SIG-M5 treated with dmso at 0.1 percent for 504 hours (cell line): Measurements from ENCODE around the gene OTOGL.
"Not testable (repeated sequence)": the region's sequence is repeated elsewhere in the genome, so short reads cannot be mapped to it uniquely, and the experiment has no call there.

Source experiments
- DNase-seq: peaks from one replicate; lab custom pipeline; 2025; ENCODE audit not compliant: unreplicated experiment; lab: John Stamatoyannopoulos, UW

OTOGL gene

DNA sequence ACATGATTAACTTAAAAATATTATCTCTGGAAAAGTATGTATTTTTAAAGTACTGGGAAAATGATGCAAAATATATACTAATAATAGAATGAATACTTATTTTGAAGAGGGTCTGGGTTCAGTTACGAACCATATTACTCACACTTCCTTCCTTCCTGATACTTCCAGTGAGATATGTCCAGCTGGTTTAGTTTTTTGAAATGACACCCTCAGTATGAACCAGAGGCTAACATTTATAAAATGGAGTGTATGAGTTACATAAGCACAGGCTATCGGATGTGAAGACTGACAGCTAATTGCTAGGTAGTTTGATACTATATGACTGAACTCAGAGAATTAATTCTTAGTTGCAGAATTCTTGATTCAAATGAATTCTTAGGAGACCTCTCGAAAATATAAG lies 122.9 kb downstream of the OTOGL start:
- DNase-seq: no peak

DNA sequence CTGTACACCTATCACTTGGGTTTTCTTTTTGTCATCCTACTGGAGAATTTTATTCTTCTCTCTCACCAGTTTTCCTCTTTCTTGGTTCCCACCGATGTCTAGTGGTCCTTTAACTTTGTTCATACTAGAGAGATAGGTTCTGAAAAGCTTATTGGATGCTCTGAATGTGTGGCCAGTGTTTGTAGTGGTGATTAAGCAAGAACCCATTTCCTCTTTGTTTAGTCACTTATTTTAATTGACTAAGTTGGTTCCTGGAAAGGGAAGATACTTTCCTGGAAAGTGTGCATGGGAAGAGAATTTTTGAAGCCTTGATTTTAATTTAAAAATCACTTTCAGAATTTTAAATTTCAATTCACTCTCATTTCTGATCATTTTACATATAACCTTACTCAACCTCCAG lies 127.2 kb downstream of the OTOGL start:
- peak; percentile 1 for DNase-seq

DNA sequence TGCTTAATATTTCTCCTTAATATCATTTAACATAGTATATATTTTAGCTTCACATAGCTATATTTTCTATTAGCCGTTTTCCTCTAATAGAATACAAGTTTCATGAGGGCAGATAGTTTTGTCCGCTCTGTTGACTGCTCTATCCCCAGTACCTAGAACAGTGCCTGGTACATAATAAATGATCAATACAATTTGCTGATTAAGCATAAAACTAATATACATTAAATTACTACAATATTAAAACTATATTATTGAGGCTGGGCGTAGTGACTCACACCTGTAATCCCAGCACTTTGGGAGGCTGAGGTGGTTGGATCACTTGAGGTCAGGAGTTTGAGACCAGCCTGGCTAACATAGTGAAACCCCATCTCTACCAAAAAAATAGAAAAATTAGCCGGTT lies 128.6 kb downstream of the OTOGL start:
- DNase-seq: not testable (repeated sequence)

DNA sequence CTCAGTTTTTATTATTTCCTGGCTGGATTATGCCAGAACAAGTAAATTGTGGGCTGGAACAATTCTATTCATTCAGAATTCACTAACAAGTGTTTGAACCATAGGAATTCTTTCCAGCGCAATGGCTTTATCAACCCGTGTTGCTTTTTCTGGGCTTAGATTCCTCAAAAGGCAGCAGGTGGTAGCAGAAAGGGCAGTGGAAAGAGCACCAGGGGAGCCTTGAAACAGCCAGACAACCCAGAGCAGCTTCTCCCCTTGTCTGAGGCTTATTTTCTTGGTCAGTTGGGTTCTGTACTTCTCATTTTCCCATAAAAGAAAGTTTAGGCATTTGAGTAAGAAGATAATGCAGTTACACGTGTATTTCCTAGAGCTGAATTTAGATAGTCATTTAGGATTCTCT lies 130.7 kb downstream of the OTOGL start:
- no peak for DNase-seq

DNA sequence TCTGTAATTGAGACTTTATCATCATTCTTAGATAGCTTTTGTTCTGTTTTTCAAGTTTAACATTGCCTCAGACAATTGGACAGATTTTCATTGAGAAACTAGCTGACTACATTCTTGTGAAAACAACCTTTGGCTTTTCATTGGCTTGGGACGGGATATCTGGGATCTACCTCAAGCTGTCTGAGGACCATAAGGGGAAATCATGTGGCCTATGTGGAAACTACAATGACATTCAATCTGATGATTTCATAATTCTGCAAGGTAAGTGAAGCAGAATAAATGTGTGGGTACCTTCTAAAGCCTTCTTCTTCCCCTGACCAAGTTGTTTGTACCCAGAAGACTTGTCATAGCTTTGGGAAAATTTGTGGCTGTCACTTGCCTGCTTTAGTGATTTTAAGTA lies 133.5 kb downstream of the OTOGL start:
- no peak for DNase-seq

DNA sequence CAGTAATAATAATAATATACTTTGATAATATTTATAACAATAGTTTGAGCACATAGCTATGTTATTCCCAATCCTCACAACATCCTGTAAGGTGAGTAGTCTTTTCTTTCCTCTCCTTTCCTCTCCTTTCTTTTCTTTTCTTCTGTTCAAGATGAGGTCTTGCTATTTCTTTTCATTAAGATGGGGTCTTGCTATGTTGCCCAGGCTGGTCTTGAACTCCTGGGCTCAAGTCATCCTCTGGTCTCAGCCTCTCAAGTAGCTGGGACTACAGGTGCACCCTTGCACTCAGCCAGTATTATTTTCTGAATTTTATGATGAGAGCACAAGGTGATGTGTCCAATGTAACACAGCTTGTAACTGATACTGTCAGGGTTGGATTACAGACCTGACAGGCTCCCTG lies 134.6 kb downstream of the OTOGL start:
- DNase-seq: no peak

DNA sequence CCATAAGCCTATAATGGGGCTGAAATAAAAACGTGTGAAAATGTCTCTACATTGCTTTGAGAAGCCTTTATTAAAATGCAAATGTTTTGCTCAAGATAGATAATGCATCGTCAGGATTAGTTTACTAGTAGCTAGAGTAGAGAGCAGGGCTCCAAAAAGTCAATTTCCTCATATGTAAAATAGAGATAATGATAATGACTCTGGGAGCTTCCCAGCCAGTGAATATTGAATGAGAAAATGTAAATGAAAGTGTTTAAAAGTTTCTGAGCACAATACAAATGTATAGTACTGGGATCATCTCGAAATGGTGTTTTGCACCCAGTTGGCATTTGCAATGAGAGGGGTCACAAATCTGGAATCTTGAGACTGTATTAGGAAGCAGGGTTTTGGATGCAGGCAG lies 135.3 kb downstream of the OTOGL start:
- no peak for DNase-seq

DNA sequence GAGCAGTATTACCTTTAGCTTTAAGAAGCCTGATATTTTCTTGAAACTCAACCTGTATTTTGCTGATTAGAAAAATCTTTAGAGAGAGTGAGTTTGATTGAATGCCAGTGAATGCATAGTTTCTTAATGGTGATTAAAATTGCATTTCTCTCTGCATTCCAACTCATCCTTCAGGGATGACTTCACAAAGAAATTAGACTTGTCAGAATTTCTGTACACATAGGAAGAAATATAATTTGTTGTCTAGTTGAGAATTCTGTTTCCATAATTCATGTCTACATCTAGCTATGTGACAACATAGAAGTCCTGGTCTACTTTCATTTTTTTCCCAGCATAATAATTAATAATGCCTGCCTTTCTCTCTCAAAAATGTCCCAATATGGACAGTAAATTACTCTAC lies 136.6 kb downstream of the OTOGL start:
- DNase-seq: no peak

DNA sequence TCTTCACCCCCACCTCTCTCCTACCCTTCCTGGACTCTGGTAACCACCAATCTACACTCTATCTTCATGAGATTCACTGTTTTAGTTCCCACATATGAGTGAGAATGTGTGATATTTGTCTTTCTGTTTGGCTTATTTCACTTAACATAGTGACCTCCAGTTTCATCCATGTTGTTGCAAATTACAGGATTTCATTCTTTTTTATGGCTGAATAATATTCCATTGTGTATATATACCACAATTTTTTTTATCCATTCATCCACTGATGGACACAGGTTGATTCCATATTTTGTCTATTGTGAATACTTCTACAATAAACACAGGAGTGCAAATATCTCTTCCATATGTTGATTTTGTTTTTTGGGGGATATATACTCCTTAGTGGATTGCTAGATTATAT lies 140.5 kb downstream of the OTOGL start:
- no peak for DNase-seq

DNA sequence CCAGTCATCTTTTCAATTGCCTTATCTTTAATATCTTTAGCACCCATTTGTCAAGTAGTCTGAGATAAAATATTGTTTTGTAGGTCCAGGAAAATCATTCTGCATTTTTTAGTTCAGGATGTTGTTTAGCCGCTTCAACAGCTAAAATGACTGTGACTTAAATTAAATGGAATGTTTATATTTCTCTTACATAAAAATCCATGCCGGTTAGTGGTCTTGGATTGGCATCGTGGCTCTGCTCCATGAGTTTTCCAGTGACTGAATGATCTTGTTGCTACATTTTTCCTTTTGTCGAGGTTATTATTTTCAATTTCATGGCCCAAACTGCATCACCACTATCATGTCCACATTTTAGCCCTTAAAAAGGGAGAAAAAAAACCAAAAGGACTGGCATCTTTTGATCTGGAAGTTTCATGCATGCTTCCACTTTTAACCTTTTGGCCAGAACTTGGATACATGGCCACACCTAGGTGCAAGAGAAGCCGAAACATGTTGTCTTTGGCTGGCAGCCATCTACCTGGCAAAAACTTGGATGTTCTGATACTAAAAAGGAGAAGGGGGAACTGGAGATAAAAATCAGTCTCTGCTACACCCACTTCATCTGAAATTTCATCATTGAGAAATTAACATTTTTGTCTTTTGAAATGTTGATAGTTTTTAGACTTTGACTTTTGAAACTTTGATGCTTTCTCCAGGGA lies 142.4 kb downstream of the OTOGL start:
- no peak for DNase-seq

DNA sequence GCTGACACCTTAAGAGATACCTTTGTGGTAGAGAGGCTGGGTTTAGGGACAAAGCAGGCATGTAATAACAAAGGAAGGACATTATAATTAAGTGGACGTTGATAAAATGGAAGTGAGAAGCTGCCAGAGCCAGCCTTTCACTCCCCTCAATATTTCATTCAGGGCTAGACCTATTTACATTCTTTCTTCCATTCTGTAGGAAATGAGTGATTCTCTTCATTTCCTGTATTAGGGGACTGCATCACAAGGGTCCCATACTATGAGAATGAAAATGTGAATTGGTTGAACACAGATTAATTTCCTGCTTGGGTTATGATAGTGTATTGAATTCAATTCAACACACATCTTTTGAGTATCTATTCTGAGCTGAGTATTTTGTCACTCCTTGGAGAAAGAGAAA lies 143.0 kb downstream of the OTOGL start:
- DNase-seq: no peak

DNA sequence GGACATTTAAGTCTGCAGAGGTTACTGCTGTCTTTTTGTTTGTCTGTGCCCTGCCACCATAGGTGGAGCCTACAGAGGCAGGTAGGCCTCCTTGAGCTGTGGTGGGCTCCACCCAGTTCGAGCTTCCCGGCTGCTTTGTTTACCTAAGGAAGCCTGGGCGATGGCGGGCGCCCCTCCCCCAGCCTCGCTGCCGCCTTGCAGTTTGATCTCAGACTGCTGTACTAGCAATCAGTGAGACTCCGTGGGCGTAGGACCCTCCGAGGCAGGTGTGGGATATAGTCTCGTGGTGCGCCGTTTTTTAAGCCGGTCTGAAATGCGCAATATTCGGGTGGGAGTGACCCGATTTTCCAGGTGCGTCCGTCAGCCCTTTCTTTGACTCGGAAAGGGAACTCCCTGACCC lies 150.2 kb downstream of the OTOGL start:
- DNase-seq: not testable (repeated sequence)

DNA sequence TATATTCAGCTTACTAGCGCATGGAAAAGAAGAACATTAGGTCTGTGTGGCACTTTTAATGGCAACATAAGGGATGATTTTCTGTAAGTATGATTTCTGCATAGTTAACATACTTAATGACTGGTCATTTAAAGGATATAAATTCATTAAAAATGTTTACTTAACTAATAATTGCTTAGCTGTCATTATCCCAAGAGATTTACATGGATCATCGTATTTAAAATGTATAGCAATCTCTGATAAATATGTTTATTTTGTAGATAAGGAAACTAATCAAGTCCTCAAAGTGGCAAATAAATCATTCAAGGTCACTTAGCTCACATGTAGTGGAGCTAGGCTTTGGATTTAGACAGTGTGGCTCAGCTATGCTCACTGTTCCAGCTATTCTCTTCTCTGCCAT lies 158.6 kb downstream of the OTOGL start:
- no peak for DNase-seq

DNA sequence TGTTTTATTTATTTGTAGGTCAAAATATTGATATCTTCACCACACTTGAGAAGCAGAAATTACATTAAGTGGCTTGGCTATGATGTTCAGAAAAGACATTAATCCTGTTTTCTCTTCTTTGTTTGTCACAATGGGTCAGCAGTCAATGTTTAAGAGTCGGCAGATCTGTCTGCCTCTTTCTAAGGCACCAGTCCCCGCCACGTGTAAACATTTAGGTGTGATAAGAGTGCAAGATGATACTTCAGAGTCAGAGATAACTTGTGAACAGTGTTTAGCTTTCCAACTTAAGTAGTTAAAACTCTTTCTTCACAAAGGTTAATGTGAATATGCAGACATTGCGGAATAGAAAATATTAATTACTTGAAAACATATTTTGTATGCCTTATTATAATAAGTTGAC lies 160.9 kb downstream of the OTOGL start:
- DNase-seq: no peak

DNA sequence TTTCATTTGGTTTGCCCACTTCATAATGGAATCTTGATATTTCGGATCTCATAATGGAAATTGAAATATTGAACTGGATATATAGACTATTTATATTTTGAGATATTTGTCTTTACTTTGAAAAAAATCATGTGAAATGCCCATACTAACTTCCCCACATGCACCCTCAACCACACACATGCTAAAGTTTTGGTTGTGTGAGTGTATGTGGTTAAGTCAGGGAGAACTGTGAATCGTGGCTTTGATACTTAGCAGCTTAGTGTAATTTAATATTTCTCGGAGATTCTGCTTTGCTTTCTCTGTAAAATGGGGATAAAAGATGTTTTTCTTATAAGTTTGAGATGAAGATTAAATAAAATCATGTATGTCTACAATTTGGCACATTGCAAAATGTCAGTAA lies 162.1 kb downstream of the OTOGL start:
- no peak for DNase-seq

DNA sequence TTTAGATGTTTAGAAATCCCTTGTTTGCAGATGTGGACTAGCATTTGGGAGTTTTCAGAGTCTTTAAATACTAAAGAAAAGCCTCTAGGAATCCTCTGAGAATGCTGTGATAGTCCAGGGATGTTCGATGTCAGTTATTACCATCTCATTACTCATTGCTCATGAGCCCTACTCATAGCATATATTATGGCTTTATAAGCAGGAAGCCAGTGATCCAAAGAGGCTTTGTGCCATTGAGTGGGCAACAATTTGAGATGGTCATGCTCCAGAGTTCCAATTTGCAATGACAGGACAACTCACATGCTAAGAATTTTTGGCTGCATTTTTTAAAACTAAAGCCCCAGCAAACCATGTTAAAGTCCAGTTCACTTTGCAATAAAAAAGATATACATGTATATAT lies 163.0 kb downstream of the OTOGL start:
- no peak for DNase-seq

DNA sequence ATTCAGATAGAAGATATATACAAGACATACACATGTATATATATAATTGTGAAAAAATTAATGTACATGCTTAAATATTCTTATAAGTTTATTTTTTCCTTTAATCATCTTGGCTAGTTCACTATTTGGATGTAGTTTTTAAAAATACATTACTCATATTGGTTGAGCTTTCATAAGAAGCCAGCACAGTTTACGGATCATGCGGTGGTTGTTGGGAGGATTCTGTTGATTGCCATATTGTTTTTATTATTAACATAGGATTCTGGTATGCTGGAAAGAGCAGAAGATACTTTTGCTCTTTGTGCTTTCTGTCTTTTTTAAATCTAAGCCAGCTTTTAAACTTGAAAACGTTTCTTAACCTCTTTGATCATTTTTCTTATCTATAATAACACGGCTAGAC lies 163.4 kb downstream of the OTOGL start:
- no peak for DNase-seq

DNA sequence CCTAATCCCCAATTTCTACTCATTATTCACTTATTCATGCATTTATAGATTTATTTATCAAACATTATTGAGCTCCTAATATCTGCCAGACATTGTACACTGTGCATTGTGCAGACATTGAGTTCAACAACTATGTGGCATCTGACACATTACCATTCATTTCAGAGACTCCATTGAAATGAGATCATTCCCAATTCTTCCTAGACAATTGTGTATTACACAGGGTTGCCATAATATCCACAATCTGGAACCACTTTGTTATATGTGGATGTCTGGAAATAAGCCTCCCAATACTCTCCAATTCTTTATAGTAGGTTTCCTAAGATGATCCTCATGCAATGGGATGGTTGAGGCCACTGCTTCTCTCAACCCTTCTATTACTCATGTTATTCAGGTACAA lies 165.0 kb downstream of the OTOGL start:
- DNase-seq: no peak

DNA sequence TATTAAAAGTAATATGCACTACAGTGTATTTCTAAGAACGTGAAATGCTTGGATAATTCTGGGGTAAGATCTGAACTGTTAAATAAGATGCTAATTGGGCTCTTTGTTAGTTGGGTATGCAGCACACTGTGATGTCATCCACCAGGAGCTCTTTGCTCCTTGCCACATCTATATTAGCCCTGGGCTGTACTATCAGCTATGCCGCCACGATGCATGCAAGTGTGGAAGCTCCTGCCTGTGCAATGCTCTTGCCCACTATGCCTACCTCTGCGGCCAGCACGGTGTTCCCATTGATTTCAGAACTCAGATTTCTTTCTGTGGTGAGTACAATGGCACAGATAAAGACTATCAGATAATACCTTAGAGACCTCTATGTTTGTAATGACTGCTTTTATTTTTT lies 165.6 kb downstream of the OTOGL start:
- no peak for DNase-seq

DNA sequence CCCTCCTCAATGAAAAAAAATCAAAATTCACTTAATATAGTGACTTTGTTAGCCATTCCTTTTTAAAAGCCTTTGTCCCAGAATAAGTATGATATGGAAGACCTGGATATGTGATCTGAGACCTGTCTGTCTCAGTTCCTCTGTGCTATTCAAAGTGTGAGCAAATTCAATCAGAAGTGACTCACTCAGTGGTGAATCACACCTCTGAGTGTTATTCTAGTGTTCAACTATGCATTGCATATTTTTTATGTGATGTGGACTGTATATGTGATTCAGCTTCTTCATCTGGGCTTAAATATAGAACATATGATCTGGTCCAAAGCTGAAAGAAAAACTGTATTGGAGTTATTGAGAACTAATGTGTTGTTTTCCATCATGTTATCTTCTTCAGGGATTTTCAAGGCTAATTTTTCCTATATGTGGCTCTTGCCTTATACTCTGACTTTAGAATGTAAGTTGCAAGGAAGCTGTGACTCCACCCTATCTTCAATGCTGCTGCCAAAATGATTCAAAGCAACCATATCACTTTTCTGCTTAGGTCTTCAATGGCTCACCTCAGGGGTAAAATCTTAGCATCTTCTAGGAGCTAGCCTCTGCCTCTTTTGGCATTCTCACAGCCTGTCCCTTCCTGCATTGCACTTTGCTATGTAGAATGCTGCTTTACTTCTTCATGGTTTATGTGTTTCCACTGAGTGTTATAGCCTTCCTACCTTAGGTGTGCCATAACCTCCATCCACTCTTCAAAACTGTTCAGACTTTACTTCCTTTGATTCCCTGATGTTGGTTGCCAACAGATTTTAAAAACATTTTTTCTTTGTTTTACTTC lies 169.8 kb downstream of the OTOGL start:
- no peak for DNase-seq

DNA sequence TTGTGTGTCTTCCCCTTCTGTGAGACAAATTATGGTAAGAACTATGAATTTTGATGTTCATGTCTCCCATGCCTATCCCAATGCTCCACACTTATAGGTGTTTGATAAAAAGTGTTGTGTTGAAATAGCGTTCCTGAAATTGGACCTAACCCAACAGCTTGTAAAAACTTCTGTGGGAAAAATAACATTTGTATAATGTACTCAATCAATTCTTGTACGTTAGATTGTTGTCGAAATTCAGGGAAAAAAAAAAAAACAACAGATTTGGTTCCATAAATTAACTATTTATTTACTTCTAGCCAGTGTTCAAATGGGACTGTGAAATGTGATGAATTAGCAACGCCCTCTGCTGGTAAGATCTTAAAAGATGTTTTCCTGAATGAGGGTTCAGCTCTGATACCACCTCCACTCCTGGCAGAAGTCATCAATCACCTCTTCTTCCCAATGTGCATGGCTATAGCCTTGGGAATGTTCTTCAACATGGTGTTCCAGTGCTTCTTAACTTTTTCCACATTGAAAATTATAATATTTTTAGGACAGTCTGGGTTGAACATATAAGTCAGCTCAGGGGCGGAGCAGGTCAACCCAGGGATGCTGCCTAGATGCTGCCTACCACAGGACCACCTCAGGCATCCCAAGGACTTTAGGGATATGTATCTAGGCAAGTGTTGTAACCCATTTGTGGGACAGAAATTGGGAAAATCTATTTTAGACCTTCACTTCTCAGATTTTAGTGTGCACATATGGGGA lies 170.6 kb downstream of the OTOGL start:
- peak; percentile 16 for DNase-seq

DNA sequence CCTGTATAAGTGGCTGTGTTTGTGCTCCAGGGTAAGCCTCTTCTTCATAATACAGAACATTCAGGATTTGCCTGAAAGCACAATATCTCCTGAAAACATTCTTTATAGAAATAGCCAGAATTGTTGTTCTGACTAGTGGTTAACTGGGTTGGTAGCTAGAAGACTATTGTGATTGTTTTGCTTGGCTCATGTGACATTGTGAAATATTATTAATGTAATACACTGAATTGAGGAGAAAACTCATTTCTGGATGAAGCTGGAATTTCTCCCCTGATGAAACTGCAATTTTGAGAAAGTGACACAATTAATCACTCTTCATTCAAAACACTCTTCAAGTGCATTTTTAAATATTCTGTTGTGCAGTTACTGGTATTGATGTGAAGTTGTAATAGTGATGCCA lies 172.4 kb downstream of the OTOGL start:
- no peak for DNase-seq
